Endothelial cell of umbilical vein (primary cell): ENCODE data around the gene ITPR1.

ENCODE experiments used
- CTCF ChIP-seq, 2 donors: IDR thresholded peaks; 1 replicate in 1 of 2; 2 replicates in 1 of 2; pipeline ENCODE4 v1.5.1; 2011; ENCODE audit warnings: low read length in 2 of 2, mild to moderate bottlenecking in 2 of 2, moderate library complexity in 2 of 2, control low read depth in 1 of 2, inconsistent platforms in 1 of 2, low read depth in 1 of 2; ENCODE audit not compliant: insufficient read depth in 1 of 2; ENCODE audit errors: extremely low read depth in 1 of 2
- EZH2 ChIP-seq: IDR thresholded peaks from 2 replicates; pipeline ENCODE4 v1.6.1; 2012; ENCODE audit warnings: borderline replicate concordance, low read depth, mild to moderate bottlenecking, moderate library complexity, low read length, inconsistent platforms; ENCODE audit not compliant: severe bottlenecking
- GATA2 ChIP-seq: IDR thresholded peaks from 2 replicates; pipeline ENCODE4 v1.7.0; 2011; ENCODE audit warnings: low read depth, mild to moderate bottlenecking, moderate library complexity, mixed read lengths, low read length; ENCODE audit not compliant: insufficient read length, insufficient read depth
- POLR2A ChIP-seq: IDR thresholded peaks from 2 replicates; pipeline ENCODE4 v1.6.1; 2012; ENCODE audit warnings: low read depth, mild to moderate bottlenecking, control low read depth, low read length
- POLR2AphosphoS5 ChIP-seq: IDR thresholded peaks from 2 replicates; pipeline ENCODE4 v1.6.1; 2012; ENCODE audit warnings: low read depth, mild to moderate bottlenecking, control low read depth, low read length, moderate library complexity; ENCODE audit not compliant: insufficient read depth

- no peak for TF ChIP-seq POLR2A
- no peak for TF ChIP-seq POLR2AphosphoS5
- TF ChIP-seq GATA2: no peak
- TF ChIP-seq CTCF (IDR thresholded peaks at IDR 0.05; ENCODE audit: extremely low read depth in 1 of 2, insufficient read depth in 1 of 2, low read depth in 1 of 2, low read length in 2 of 2): no peak
- no peak for TF ChIP-seq EZH2
Measured at GRCh38 chr3:4565809-4566501, 72.8 kb downstream of the ITPR1 start.
